ENCODE measurements around the gene EVL.

GRCh38 chr14:100032738-100033137 lies 32.5 kb upstream of the EVL start:
- TF ChIP-seq POLR2A (IDR thresholded peaks at IDR 0.05; ENCODE audit: low read depth, low read length) (no peak), POLR2AphosphoS5 (IDR thresholded peaks at IDR 0.05; ENCODE audit: low read depth, low read length) (no peak)

All from GM12891 (cell line).